HepG2 (cell line): Measurements from ENCODE around the gene DQX1. TPM values are rescaled to one million over a fixed set of nuclear protein-coding genes. Genes with fewer than 3 reads are reported as not detected.

Experiments used
- ATRX ChIP-seq: sonication (generic); formaldehyde crosslinking; IDR thresholded peaks from 2 replicates; pipeline ENCODE4 v1.4.0; 2020; ENCODE audit warnings: missing genetic modification reagents, borderline replicate concordance
- DNMT3B ChIP-seq: conservative IDR thresholded peaks from 2 replicates; pipeline ENCODE4 v1.6.1; 2016; ENCODE audit warnings: missing biosample characterization, control low read depth
- FOSL2 ChIP-seq: sonication (generic); formaldehyde crosslinking; IDR thresholded peaks from 2 replicates; pipeline ENCODE4 v1.4.0; 2020; ENCODE audit warnings: missing genetic modification reagents
- FOXK2 ChIP-seq: fragments of 450-650 bp; IDR thresholded peaks from 2 replicates; pipeline ENCODE4 v1.6.1; 2016
- FOXM1 ChIP-seq: sonication (generic); formaldehyde crosslinking; IDR thresholded peaks from 2 replicates; pipeline ENCODE4 v1.5.0; 2020; ENCODE audit warnings: missing genetic modification reagents
- FUBP1 ChIP-seq: sonication (generic); formaldehyde crosslinking; IDR thresholded peaks from 2 replicates; pipeline ENCODE4 v1.5.1; 2020; ENCODE audit warnings: missing genetic modification reagents, mild to moderate bottlenecking, borderline replicate concordance
- HNF4A ChIP-seq: sonication (generic); formaldehyde crosslinking; IDR thresholded peaks from 2 replicates; pipeline ENCODE4 v1.4.0; 2020; ENCODE audit warnings: missing genetic modification reagents
- LCORL ChIP-seq, 2 experiments: fragments of 450-650 bp in 1 of 2; sonication (generic) in 1 of 2; formaldehyde crosslinking in 1 of 2; IDR thresholded peaks; 2 replicates each; pipeline versions ENCODE4 v1.5.0 to v1.6.1; 2017 to 2020; ENCODE audit warnings: antibody characterized with exemption in 1 of 2, missing genetic modification reagents in 1 of 2
- MAX ChIP-seq: IDR thresholded peaks from 2 replicates; pipeline ENCODE4 v1.6.1; 2012; ENCODE audit warnings: inconsistent platforms
- NFIC ChIP-seq: IDR thresholded peaks from 2 replicates; pipeline ENCODE4 v1.6.1; 2012; ENCODE audit warnings: mild to moderate bottlenecking, low read length, inconsistent platforms
- NONO ChIP-seq, 2 experiments: fragments of 450-650 bp in 1 of 2; sonication (generic) in 1 of 2; formaldehyde crosslinking in 1 of 2; IDR thresholded peaks in 1 of 2; conservative IDR thresholded peaks in 1 of 2; 2 replicates each; pipeline versions ENCODE4 v1.6.1 to v1.8.0; 2017 to 2022; ENCODE audit warnings: mild to moderate bottlenecking in 1 of 2, missing genetic modification reagents in 1 of 2, moderate library complexity in 1 of 2
- PRDM15 ChIP-seq: sonication (generic); formaldehyde crosslinking; IDR thresholded peaks from 2 replicates; pipeline ENCODE4 v1.4.0; 2020; ENCODE audit warnings: missing genetic modification reagents
- RELA ChIP-seq: sonication (generic); formaldehyde crosslinking; IDR thresholded peaks from 2 replicates; pipeline ENCODE4 v1.4.0; 2020; ENCODE audit warnings: missing genetic modification reagents
- SP140L ChIP-seq: sonication (generic); formaldehyde crosslinking; IDR thresholded peaks from 2 replicates; pipeline ENCODE4 v1.4.0; 2020; ENCODE audit warnings: missing genetic modification reagents, borderline replicate concordance
- TOPORS ChIP-seq: sonication (generic); formaldehyde crosslinking; IDR thresholded peaks from 2 replicates; pipeline ENCODE4 v1.8.0; 2023; ENCODE audit warnings: mild to moderate bottlenecking, missing genetic modification reagents
- TSC22D2 ChIP-seq: sonication (generic); formaldehyde crosslinking; IDR thresholded peaks from 2 replicates; pipeline ENCODE4 v1.5.1; 2020; ENCODE audit warnings: missing genetic modification reagents, mild to moderate bottlenecking, borderline replicate concordance
- ZBED4 ChIP-seq: sonication (generic); formaldehyde crosslinking; IDR thresholded peaks from 2 replicates; pipeline ENCODE4 v1.4.0; 2020; ENCODE audit warnings: missing genetic modification reagents, borderline replicate concordance
- ZKSCAN1 ChIP-seq: fragments of 150-350 bp; IDR thresholded peaks from 2 replicates; pipeline ENCODE4 v1.6.1; 2014; ENCODE audit warnings: low read length
- polyA plus RNA-seq, 8 experiments: library from polyadenylated mRNA; depleted of rRNA in 3 of 8; stranded (reverse) in 7 of 8; unstranded in 1 of 8; fragments of >200 nt; fragmentation: Illumina TruSeq in 4 of 8; extraction: Trizol in 4 of 8; gene quantifications; 2 replicates each; pipeline versions ENCODE4 v1.2.1 to v1.2.3, GENCODE V29; 2011 to 2016; ENCODE audit warnings: low read depth in 4 of 8, missing spikeins in 1 of 8, mixed read lengths in 1 of 8; ENCODE audit not compliant: insufficient read depth in 1 of 8
- total RNA-seq, 5 experiments: library from RNA; depleted of rRNA; stranded (reverse); fragments of >200 nt; fragmentation: Illumina TruSeq; extraction: Trizol; gene quantifications; 2 replicates each; pipeline ENCODE4 v1.2.3, GENCODE V29; 2016; ENCODE audit warnings: low read depth in 1 of 5

DQX1 gene
- total and polyA plus RNA-seq, 2 of the 13 experiments (the other 11 are each of a cell fraction or from before 2014, with no cell fraction given), result 27.6 to 89.8 TPM

GRCh38 chr2:74501335-74502071, 24.5 kb downstream of the DQX1 start (continued):
- TF ChIP-seq PRDM15 (CRISPR knock-in tag), result no peak
- TF ChIP-seq RELA (CRISPR knock-in tag), result no peak
- TF ChIP-seq FOXK2, result no peak
- TF ChIP-seq TSC22D2 (CRISPR knock-in tag), result no peak
- TF ChIP-seq ATRX (CRISPR knock-in tag), result no peak
- no peak for TF ChIP-seq FOSL2 (CRISPR knock-in tag)
- TF ChIP-seq LCORL (IDR thresholded peaks at IDR 0.05), result no peak
- TF ChIP-seq LCORL (CRISPR knock-in tag; IDR thresholded peaks at IDR 0.05), result peak; percentile 74; the same call in 1 of the 2 replicates
- 0 out of 2 replicates have a peak, but pooled peaks have one; percentile 58 for TF ChIP-seq DNMT3B
- TF ChIP-seq TOPORS, result no peak
- TF ChIP-seq NFIC, result no peak
- no peak for TF ChIP-seq FUBP1
- TF ChIP-seq HNF4A (CRISPR knock-in tag), result peak; percentile 24; the same call in 1 of the 2 replicates
- no peak for TF ChIP-seq NONO (IDR thresholded peaks at IDR 0.05)
- TF ChIP-seq NONO (CRISPR knock-in tag; conservative IDR thresholded peaks at IDR 0.05), result peak; percentile 51; the same call in 1 of the 2 replicates
- TF ChIP-seq ZBED4 (CRISPR knock-in tag), result no peak
- no peak for TF ChIP-seq SP140L (CRISPR knock-in tag)
- TF ChIP-seq MAX, result no peak
- no peak for TF ChIP-seq FOXM1 (CRISPR knock-in tag)
- no peak for TF ChIP-seq ZKSCAN1
